Glomerular visceral epithelial cell (primary cell): ENCODE results near the gene MON1A.
"Not testable (repeated sequence)": the region's sequence is repeated elsewhere in the genome, so short reads cannot be mapped to it uniquely, and the experiment has no call there.

Experiments used
- DNase-seq: peaks from one replicate; pipeline ENCODE4 v3.0.0-alpha.2; 2016; ENCODE audit errors: extremely low spot score

Gene MON1A

DNA sequence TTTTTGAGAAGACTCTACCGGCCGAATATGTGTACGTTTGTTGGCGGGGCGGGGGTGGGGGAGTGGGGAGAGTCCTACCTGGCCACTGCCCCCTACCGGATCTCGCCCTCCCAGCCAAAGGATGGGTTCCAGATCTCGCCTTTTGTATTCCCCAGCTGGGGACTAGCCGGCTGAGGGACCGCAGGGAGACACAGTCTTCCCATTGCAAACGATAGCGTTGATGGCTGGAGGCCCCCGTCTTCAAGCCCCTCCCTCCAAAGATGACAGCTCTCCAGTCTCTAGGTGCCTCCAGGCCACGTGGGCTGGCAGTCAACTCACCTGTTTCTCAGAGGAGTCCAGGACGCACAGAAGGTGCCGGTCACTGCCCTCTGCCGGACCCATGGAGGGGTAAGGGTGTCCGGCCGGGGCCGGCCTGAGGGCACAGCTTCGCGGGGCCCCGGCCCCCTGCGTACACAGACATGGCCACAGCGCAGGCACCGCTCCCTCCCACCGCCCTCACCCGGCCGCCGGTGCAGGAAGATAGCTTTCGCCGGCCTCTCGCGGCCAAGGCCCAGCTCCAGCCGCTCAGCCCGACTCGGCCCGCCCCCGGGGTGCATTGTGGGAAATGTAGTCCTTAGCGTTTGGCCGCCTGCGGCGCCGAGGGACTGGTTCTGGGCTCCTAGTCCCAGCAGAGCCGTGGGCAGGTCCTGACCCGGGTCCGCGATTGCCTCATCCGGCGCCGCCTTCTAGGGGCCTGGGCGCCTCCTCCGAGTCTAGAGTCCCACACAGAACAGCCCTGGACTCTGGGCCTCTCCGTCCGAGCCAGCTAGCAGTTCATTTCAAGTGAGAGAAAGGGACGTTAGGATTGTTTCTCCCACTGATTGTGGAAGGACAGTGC, at the start of gene MON1A:
Gene MON1A (minus strand): TSS at position 521 of the 877 bp plus-strand sequence. CDS start 16,465 bp downstream, outside the sequence.
- peak; percentile 91 for DNase-seq

DNA sequence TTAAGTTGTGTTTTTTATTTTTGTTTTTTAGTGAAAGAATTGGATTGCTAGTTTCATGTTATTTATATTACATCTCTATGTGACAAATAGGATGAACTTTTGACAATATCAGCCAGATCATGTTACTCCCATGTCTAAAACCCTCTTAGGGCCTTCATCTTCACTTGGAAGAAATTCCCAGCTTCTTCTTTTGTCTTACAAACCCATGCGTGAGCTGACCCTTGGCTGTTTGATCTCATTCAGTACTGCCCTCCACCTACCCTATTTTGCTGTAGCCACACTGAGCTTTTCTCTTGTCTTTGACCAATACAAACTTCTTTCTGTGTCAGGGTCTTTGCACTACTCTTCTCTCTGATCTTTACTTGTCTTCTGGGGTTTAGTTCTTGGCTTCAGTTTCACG, 47.3 kb upstream of the MON1A start:
- DNase-seq: no peak

- no peak for DNase-seq
Measured at GRCh38 chr3:49972656-49973055, 43.0 kb upstream of the MON1A start.

GRCh38 chr3:49968346-49968745, 38.7 kb upstream of the MON1A start:
- no peak for DNase-seq

- no peak for DNase-seq
Measured at GRCh38 chr3:49967291-49967690, 37.7 kb upstream of the MON1A start.

DNA sequence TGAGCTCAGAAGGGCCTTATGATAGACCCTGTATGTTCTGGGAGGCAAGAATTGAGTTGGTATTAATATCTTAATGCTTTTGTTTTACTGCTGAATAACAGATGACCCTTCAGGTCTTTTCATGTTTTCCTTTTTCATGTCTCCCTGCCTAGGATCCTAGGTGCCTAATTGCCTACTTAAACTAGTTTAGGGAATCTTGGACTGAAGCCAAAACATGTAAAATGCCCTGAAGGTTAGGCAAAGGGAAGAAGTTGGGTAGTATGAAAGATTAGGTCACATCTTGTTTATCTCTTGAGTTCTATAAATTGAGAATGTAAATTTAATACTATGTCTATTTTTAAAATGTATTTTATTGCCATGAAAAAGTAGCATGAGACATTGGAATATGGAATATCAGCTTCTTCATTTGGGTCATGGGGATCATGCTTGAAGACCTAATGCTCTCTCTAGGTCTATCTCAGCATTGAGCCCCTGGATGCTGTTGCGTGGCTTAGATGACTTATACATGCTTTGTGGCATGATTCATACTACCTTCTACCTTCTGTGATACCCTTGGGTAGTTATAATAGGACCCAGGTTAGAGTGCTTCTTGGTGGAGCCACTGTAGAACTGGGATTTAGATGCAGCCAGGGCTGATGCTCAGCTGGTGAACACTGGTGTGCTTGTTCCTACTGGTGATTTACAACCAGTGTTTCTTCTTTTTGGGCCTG, 36.8 kb upstream of the MON1A start:
- peak; percentile 15 for DNase-seq

DNA sequence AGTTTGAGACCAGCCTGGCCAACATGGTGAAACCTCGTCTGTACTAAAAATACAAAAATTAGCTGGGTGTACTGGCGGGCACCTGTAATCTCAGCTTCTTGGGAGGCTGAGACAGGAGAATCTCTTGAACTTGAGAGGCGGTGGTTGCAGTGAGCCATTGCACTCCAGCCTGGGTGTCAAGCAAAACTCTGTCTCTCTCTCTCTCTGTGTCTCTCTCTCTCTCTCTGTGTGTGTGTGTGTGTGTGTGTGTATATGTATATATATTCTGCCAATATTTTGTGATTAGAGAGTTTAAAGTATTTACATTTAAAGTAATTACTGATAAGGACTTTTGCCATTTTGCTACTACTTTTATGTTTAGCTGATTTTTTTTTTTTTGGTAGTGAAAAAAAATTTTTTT, 26.0 kb upstream of the MON1A start:
- DNase-seq: no peak

GRCh38 chr3:49952924-49953323, 23.3 kb upstream of the MON1A start:
- no peak for DNase-seq

DNA sequence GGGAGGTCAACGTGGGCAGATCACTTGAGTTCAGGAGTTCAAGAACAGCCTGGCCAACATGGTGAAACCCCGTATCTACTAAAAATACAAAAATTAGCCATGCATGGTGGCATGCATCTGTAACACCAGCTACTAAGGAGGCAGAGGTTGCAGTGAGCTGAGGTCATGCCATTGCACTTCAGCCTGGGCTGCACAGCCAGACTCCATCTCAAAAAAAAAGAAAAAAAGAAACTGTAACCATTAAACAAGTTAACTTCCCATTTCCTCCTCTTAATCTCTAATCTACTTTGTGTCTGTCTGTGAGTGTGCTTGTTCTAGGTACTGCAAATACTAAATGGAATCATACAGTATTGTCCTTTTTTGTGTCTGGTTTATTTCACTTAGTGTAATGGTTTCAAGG, 13.0 kb upstream of the MON1A start:
- peak; percentile 23 for DNase-seq

DNA sequence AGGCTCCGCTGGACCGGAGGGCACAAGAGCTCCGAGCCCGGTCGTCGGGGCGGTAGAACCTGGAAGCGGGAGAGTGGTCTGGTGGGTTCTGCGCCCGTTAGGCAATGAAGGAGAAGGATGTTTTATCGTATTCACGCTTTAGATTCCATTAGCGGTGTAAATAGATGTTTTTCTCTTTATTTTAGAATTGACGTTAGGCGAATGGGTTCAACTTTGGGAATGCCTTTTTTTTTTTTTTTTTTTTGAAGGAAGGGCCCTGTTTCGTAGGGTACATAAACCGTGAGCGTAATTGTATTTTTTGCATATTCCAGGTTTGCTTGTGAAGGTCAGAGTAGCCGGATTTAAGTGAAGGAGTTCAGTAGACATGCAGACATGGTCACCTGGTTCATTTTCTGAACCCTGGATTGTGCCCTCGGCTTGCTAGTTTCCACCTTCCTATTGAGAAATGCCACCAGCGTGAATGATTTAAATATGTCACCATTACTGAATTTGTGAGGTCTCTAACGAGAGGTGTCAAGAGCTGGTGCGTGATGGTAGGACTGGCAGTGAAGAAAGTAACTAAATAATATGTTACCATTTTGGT, 11.1 kb upstream of the MON1A start:
- no peak for DNase-seq

GRCh38 chr3:49939858-49940666, 10.5 kb upstream of the MON1A start, which contains the start of gene RBM6:
TSS of gene RBM6 (plus strand) at chr3:49940150. CDS start at chr3:49962642, 22,492 bp downstream.
- DNase-seq: peak; percentile 96

GRCh38 chr3:49937090-49937489, 7.5 kb upstream of the MON1A start:
- no peak for DNase-seq

DNA sequence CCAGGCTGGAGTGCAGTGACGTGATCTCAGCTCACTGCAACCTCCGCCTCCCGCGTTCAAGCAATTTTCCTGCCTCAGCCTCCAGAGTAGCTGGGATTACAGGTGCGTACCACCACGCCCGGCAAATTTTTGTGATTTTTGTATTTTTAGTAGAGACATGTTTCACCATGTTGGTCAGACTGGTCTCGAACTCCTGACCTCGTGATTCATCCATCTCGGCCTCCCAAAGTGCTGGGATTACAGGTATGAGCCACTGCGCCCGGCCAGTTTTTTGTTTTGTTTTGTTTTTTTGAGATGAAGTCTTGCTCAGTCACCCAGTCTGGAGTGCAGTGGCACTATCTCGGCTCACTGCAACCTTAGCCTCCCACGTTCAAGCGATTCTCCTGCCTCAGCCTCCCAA, 2.7 kb upstream of the MON1A start:
- DNase-seq: not testable (repeated sequence)

DNA sequence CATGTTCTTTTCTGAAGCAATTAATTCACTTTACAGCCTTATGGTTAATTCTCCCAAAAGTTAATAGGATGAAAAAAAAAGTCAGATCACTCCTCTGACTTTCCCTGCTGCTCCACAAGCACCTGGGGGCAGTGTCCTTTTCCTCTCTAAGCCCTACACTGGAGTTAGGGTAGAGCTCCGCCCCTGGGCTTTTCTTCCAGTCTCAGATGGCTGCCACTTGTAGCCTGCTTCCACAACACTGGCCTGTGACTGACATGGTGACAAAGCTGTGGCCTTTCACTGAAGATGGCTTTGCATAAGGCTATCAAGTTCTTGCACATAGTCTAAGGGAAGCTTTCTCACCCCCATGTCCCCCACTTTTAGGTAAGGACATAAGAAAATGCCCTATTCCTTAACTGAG, 1.3 kb upstream of the MON1A start:
- DNase-seq: peak; percentile 22

- no peak for DNase-seq
Measured at GRCh38 chr3:49930168-49930690, 618 bp upstream of the MON1A start.

DNA sequence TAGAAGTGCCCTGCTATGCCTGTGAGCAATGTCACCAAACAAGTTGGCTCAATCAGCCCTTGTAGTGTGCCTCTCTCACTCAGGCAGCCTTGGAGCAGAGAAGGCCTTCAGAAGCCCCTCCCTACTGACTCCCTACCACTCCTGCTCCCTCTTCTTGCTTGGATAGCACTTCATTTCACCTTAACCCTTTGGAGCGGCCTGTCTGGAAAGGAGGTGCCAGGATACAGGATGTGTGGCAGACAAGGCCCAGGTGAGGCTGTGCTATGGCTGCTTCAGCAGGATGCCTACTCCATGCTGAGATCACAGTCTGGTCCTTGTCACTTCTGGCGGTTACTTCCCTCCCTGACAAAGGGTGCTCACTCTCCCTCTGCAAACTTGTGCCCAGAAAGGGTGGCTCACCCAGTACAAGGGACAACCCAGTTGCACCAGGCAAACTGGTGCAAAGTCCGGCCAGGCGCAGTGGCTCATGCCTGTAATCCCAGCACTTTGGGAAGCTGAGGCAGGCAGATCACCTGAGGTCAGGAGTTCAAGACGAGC, 1.1 kb downstream of the MON1A start:
- DNase-seq: no peak

GRCh38 chr3:49927798-49928197, 1.8 kb downstream of the MON1A start:
- DNase-seq: no peak

- no peak for DNase-seq
Measured at GRCh38 chr3:49926117-49926728, 3.4 kb downstream of the MON1A start.

DNA sequence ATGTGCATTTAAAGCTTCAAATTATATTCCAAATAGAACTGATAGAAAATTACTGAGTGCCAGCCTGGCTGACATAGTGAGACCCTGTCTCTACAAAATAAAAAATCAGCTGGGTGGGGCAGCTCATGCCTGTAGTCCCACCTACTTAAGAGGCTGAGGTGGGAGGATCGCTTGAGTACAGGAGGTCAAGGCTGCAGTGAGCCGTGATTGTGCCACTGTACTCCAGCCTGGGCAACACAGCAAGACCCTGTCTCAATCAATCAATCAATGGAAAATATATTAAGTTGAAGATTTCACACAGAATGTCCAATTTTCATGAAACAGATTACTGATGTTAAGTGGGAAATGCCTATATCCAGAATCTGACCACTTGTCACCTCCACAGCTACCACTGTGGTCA, 4.1 kb downstream of the MON1A start:
- no peak for DNase-seq

GRCh38 chr3:49924683-49925082, 4.9 kb downstream of the MON1A start:
- peak; percentile 44 for DNase-seq
